GM06990 (cell line): ENCODE data around the gene TMC5.
A peak's percentile ranks its signal among the peaks of the same experiment; 100 is the strongest.

Experiments used
- DNase-seq: peaks from one replicate; pipeline ENCODE4 v3.0.0-alpha.2; 2011; ENCODE audit not compliant: insufficient read length; ENCODE audit errors: extremely low read depth
- H3K27me3 ChIP-seq: replicated peaks from 2 replicates; pipeline ENCODE4 v1.6.0; 2011; ENCODE audit warnings: low read length; ENCODE audit not compliant: control insufficient read depth, insufficient read depth
- H3K36me3 ChIP-seq: 2 replicates; pipeline ENCODE4 v1.5.1; 2011; ENCODE audit warnings: low read length; ENCODE audit not compliant: control insufficient read depth, insufficient read depth
- H3K4me3 ChIP-seq: replicated peaks from 2 replicates; pipeline ENCODE4 v1.5.1; 2011; ENCODE audit warnings: low read depth, mild to moderate bottlenecking, control low read depth, low read length
- TF ChIP-seq, protein P1 (sequence below): IDR thresholded peaks from 2 replicates; pipeline ENCODE4 v1.5.1; 2011; ENCODE audit warnings: low read length, control low read depth, mild to moderate bottlenecking, inconsistent platforms; ENCODE audit not compliant: insufficient read depth, poor library complexity, severe bottlenecking

The TMC5 gene

GRCh38 chr16:19515757-19516156 lies 98.1 kb downstream of the TMC5 start:
- no peak overlapping the region for H3K4me3 ChIP-seq
- no peak for DNase-seq
- no peaks in the 10 kb centered on the region; the same call in none of the 2 replicates for H3K36me3 ChIP-seq
- no peaks in the 10 kb centered on the region for H3K27me3 ChIP-seq
- TF ChIP-seq, protein P1, sequence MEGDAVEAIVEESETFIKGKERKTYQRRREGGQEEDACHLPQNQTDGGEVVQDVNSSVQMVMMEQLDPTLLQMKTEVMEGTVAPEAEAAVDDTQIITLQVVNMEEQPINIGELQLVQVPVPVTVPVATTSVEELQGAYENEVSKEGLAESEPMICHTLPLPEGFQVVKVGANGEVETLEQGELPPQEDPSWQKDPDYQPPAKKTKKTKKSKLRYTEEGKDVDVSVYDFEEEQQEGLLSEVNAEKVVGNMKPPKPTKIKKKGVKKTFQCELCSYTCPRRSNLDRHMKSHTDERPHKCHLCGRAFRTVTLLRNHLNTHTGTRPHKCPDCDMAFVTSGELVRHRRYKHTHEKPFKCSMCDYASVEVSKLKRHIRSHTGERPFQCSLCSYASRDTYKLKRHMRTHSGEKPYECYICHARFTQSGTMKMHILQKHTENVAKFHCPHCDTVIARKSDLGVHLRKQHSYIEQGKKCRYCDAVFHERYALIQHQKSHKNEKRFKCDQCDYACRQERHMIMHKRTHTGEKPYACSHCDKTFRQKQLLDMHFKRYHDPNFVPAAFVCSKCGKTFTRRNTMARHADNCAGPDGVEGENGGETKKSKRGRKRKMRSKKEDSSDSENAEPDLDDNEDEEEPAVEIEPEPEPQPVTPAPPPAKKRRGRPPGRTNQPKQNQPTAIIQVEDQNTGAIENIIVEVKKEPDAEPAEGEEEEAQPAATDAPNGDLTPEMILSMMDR, result no peak

DNA sequence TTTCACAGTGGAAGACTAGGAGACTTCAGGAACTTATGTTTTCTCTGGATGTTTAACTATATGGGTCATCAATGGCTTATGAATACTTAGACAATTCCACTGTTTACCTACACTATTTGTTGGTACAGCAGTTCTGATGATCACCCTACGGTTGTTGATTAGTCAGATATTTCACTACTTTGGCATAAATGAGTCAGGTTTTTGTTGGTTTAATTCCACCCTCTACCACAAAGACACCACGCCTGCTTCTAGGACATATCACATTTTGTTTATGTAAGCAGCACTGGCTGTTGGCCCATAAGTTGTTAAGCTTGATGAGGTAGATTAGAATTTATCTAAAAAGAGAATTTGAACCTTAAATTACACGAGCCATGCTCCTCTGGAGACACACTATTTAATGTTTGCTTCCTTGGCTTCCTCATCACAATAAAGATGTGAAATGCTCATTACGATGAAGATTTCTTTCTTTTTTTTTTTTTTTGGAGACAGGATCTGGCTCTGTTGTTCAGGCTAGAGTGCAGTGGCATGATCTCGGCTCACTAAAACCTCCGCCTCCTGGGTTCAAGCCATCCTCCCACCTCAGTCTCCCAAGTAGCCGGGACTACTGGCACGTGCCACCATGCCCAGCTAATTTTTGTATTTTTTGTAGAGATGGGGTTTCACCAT lies 99.9 kb downstream of the TMC5 start:
- H3K36me3 ChIP-seq, result no peaks in the 10 kb centered on the region; the same call in none of the 2 replicates
- TF ChIP-seq, protein P1, result no peak
- H3K27me3 ChIP-seq, result no peaks in the 10 kb centered on the region
- no peak for DNase-seq
- no peak overlapping the region for H3K4me3 ChIP-seq

- DNase-seq, result no peak
- Histone ChIP-seq H3K36me3 (no peaks in the 10 kb centered on the region; the same call in none of the 2 replicates), H3K27me3 (no peaks in the 10 kb centered on the region), H3K4me3 (no peak overlapping the region)
- TF ChIP-seq, protein P1, result no peak
Observed at GRCh38 chr16:19518388-19518787, 100.7 kb downstream of the TMC5 start.

- DNase-seq, result no peak
- Histone ChIP-seq H3K27me3 (no peaks in the 10 kb centered on the region), H3K4me3 (peak overlapping the region; percentile 80), H3K36me3 (no peaks in the 10 kb centered on the region; the same call in 1 of the 2 replicates)
- TF ChIP-seq, protein P1, result no peak
Observed at GRCh38 chr16:19520861-19521331, 103.2 kb downstream of the TMC5 start.

- DNase-seq, result peak; percentile 91
- TF ChIP-seq, protein P1, result peak; percentile 64
- H3K4me3 ChIP-seq, result peak within 1 kb of the TSS; percentile 80
- H3K27me3 ChIP-seq, result no peaks in the 10 kb centered on the region
- no peaks in the 10 kb centered on the region; the same call in 1 of the 2 replicates for H3K36me3 ChIP-seq
Observed at GRCh38 chr16:19521471-19522396, 104.1 kb downstream of the TMC5 start, which contains the start of gene GDE1. Gene GDE1, minus strand, starts transcription at chr16:19522098. Its CDS starts 134 bp downstream, at chr16:19521964.
